Measurements from ENCODE around the gene LRRC32.

Gene LRRC32

DNA sequence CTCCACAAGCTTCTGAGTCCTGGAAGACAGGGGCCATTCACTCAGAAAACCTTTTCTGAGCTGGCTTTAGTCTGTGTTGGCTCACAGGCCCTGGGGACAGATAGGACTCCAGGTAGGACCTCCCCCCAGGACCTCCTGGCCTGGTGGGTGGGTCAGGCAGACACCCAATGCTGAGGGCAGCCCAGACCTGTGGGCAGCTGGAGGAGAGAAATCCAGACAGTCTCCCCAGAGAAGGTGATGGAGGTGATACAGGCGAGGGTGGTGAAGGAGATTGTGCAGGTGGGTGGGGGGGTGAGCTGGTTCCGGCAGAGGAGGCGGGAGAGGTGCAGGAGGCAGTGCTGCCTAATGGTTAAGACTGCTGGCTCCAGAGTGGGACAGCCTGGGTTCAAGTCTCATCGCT is 15.6 kb downstream of the LRRC32 start:
- Histone ChIP-seq H3K9me2 (replicated peaks; ENCODE audit: low read depth, low read length) (no peaks in the 10 kb centered on the region), H3K36me3 (ENCODE audit: insufficient read depth, low read length) (no peaks in the 10 kb centered on the region), H3K4me2 (ENCODE audit: low read depth, low read length, poor library complexity, severe bottlenecking) (no peak overlapping the region), H2AFZ (ENCODE audit: low read length) (no peak overlapping the region), H3K4me3 (ENCODE audit: low read length, poor library complexity, severe bottlenecking) (no peak overlapping the region), H3K9me3 (ENCODE audit: insufficient read depth, low read depth, low read length) (no peaks in the 10 kb centered on the region), H4K20me1 (ENCODE audit: insufficient read depth, low read length, poor library complexity, severe bottlenecking) (no peaks in the 10 kb centered on the region), H3K9ac (ENCODE audit: low read depth, low read length, poor library complexity, severe bottlenecking) (no peak overlapping the region), H3F3A (ENCODE audit: low read depth) (no peaks in the 10 kb centered on the region), H3K4me1 (ENCODE audit: insufficient read depth, low read length, poor library complexity, severe bottlenecking) (peaks cover 11% of the 10 kb centered on the region), H3K79me2 (ENCODE audit: insufficient read depth, low read length) (no peaks in the 10 kb centered on the region), H3K27me3 (ENCODE audit: insufficient read depth, low read length, poor library complexity, severe bottlenecking) (no peaks in the 10 kb centered on the region)
- TF ChIP-seq CTCF (conservative IDR thresholded peaks at IDR 0.05; ENCODE audit: low read length): no peak
- no peak for TF ChIP-seq EZH2phosphoT487 (IDR thresholded peaks at IDR 0.05; ENCODE audit: borderline replicate concordance)

GRCh38 chr11:76654298-76654851 is 16.2 kb downstream of the LRRC32 start:
- Histone ChIP-seq H3F3A (ENCODE audit: low read depth) (no peaks in the 10 kb centered on the region), H2AFZ (ENCODE audit: low read length) (no peak overlapping the region), H3K9me2 (replicated peaks; ENCODE audit: low read depth, low read length) (no peaks in the 10 kb centered on the region), H3K4me1 (ENCODE audit: insufficient read depth, low read length, poor library complexity, severe bottlenecking) (peaks cover 11% of the 10 kb centered on the region), H3K36me3 (ENCODE audit: insufficient read depth, low read length) (no peaks in the 10 kb centered on the region), H3K79me2 (ENCODE audit: insufficient read depth, low read length) (no peaks in the 10 kb centered on the region), H3K9me3 (ENCODE audit: insufficient read depth, low read depth, low read length) (no peaks in the 10 kb centered on the region), H3K27me3 (ENCODE audit: insufficient read depth, low read length, poor library complexity, severe bottlenecking) (no peaks in the 10 kb centered on the region), H3K9ac (ENCODE audit: low read depth, low read length, poor library complexity, severe bottlenecking) (no peak overlapping the region), H3K4me3 (ENCODE audit: low read length, poor library complexity, severe bottlenecking) (no peak overlapping the region), H3K4me2 (ENCODE audit: low read depth, low read length, poor library complexity, severe bottlenecking) (no peak overlapping the region), H4K20me1 (ENCODE audit: insufficient read depth, low read length, poor library complexity, severe bottlenecking) (no peaks in the 10 kb centered on the region)
- TF ChIP-seq CTCF (conservative IDR thresholded peaks at IDR 0.05; ENCODE audit: low read length): no peak
- TF ChIP-seq EZH2phosphoT487 (IDR thresholded peaks at IDR 0.05; ENCODE audit: borderline replicate concordance): no peak

- H3K9ac ChIP-seq (ENCODE audit: low read depth, low read length, poor library complexity, severe bottlenecking): no peak overlapping the region
- H3K4me1 ChIP-seq (ENCODE audit: insufficient read depth, low read length, poor library complexity, severe bottlenecking): peaks cover 11% of the 10 kb centered on the region
- TF ChIP-seq EZH2phosphoT487 (IDR thresholded peaks at IDR 0.05; ENCODE audit: borderline replicate concordance) (no peak), CTCF (conservative IDR thresholded peaks at IDR 0.05; ENCODE audit: low read length) (no peak)
These were observed 16.8 kb downstream of the LRRC32 start for GRCh38 chr11:76653674-76654284.

More at GRCh38 chr11:76653674-76654284, 16.8 kb downstream of the LRRC32 start:
- no peaks in the 10 kb centered on the region for H3K79me2 ChIP-seq (ENCODE audit: insufficient read depth, low read length)
- H3K36me3 ChIP-seq (ENCODE audit: insufficient read depth, low read length): no peaks in the 10 kb centered on the region
- H3K4me3 ChIP-seq (ENCODE audit: low read length, poor library complexity, severe bottlenecking): no peak overlapping the region
- H3K9me3 ChIP-seq (ENCODE audit: insufficient read depth, low read depth, low read length): no peaks in the 10 kb centered on the region
- no peaks in the 10 kb centered on the region for H3F3A ChIP-seq (ENCODE audit: low read depth)
- H4K20me1 ChIP-seq (ENCODE audit: insufficient read depth, low read length, poor library complexity, severe bottlenecking): no peaks in the 10 kb centered on the region
- H3K9me2 ChIP-seq (replicated peaks; ENCODE audit: low read depth, low read length): no peaks in the 10 kb centered on the region
- H3K27me3 ChIP-seq (ENCODE audit: insufficient read depth, low read length, poor library complexity, severe bottlenecking): no peaks in the 10 kb centered on the region
- no peak overlapping the region for H2AFZ ChIP-seq (ENCODE audit: low read length)
- no peak overlapping the region for H3K4me2 ChIP-seq (ENCODE audit: low read depth, low read length, poor library complexity, severe bottlenecking)
